ENCODE measurements around the gene IMP4. TPM values are rescaled to one million over a fixed set of nuclear protein-coding genes. Genes with fewer than 3 reads are reported as not detected.

The IMP4 gene
- polyA plus RNA-seq, 10 donors: 32.4 to 44.7 (median 39.6) TPM

DNA sequence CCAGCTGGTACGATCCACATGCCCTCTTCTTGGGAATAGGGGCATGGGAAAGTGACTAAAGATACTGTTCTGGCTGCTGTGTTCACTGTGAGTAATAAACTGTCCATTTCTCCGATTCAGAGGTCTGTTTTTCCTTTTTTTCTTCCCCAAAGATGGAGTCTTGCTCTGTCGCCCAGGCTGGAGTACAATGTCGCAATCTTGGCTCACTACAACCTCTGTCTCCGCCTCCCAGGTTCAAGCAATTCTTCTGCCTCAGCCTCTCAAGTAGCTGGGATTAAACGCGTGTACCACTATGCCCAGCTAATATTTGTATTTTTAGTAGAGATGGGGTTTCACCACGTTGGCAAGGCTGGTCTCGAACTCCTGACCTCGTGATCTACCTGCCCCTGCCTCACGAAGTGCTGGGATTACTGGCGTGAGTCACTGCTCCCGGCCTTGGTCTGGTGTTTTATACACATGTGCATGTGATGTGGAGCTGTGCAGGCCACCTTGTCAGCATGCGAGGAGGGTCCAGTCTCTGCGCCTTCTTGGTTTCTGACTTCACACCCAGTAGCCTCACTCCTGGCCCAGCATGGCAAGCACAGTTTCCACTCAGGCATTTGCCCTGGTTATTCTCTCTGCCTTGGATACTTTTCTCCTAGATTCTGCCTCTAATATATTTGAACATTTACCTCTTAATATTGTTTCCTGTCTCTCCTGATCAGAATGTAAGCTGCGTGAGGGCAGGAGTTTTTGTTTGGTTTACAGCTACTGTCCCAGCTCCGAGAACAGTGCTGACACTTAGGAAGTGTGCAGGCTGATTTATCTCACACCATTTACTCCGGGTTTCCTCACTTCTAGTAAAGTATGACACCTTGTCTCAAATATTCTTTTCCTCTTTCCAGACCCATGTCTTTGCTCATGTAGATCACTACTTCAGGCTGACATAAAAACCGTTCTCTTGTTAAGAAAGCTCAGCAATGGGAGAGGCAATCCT is 32.9 kb downstream of the IMP4 start:
- no peak for DNase-seq

DNA sequence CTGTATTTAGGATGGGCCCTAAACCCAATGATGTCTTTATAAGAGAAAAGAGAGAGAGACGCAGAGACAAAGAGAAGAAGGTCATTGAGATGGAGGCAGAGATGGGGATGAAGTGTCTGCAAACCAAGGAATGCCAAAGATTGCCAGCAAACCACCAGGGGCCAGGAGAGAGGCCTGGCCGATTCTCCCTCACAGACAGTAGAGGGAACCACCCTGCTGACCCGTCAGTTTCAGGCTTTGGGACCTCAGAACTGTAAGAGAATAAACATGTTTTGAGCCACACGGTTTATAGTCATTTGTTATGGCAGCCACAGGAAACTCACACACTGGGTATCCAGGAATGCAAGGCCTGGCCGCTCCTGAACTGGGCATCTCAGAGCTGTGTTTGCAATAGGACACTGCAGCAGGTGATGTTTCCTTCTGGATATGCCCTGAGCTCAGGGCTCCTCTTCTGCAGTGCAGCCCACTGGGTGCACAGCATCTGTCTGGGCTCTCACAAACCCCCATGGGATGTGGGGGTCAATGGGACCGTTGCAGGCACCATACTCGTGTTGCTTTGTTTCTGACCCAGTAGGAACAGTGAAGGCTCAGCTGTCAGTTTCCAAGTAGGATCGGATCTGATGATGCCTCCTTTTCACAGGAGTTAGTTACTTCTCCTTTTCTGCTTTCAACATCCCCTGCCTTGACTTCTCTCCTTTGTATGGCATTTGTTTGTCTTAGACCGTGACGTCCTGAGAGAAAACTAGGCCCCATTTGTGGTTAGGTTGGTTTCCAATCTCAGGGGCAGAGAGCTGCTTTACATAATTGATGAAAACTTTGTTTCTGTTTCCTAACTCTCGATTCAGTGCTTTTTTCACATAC is 34.0 kb downstream of the IMP4 start:
- DNase-seq: no peak

DNA sequence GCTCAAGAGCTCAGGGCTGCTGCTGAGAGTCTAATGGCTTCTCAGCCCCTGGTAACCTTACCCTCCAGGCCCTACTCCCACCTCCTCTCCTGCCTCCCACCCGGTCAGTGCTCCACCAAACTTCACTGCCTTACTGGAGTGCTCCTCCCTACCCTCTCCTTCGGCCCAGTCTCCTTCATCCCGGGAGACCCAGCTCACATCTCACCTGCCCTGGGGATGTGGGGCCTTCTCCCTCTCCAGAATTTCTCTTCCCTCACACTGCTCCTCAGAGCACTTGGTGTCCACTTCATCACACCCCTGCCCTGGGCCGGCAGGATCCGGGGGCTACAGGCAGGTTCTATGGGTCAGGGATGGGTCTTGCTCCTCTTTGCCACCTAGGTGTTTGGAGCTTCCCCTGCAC is 34.8 kb downstream of the IMP4 start:
- DNase-seq: no peak

GRCh38 chr2:130378206-130378897 is 35.7 kb downstream of the IMP4 start:
- no peak for DNase-seq

DNA sequence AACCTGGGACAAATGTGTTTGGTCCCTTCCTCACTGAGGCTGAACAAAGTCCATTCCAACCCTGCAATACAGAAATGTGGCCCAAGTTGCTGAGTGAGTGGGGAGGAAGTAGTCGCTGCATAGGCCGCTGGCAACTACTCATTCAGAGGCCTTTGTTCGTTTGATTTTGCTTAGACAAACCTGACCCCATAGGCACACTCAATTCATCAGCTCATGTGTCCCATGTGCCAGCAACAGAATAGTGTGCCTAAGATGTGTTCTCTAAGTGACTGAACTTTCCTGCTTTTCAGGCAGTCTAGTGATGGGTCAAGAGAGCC is 36.2 kb downstream of the IMP4 start:
- DNase-seq: no peak

GRCh38 chr2:130380096-130380934 is 37.6 kb downstream of the IMP4 start:
- no peak for DNase-seq

DNA sequence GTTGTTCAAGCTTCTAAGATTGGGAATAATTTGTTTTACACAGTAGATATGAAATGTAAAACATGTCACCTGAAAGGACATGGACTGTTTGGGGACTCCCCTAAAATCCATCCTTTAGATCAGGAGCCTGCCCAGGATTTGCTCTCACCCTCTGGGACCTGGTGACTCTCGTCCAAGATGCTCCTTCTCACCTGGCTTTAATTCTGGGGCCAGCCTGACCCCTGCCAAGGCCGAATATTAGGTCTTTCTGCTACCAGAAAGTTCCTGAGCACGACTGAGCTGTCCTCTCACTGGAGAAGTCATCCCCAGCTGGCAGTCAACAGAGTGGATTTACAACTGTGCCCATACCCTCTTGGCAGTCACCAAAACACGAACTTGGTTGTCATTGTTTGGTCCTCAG is 38.4 kb downstream of the IMP4 start:
- no peak for DNase-seq

DNA sequence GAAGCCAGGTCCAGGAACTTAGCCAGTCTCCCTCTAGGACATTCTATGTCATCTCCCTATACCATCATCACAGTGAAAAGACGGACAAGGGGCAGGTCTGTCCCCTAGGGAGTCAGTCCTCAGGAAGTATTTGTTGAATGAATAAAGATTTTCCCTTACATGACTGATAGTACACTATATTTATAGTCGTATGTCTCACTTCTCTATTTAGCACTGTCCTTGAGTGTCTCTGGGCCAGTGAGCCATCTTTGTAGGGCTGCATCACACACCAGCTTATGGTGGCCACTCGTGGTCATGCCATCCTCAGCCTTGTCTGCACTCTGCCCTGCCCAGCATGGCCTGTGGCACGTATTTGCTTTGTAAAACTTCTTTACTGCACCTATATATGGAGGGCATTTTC is 38.9 kb downstream of the IMP4 start:
- no peak for DNase-seq

DNA sequence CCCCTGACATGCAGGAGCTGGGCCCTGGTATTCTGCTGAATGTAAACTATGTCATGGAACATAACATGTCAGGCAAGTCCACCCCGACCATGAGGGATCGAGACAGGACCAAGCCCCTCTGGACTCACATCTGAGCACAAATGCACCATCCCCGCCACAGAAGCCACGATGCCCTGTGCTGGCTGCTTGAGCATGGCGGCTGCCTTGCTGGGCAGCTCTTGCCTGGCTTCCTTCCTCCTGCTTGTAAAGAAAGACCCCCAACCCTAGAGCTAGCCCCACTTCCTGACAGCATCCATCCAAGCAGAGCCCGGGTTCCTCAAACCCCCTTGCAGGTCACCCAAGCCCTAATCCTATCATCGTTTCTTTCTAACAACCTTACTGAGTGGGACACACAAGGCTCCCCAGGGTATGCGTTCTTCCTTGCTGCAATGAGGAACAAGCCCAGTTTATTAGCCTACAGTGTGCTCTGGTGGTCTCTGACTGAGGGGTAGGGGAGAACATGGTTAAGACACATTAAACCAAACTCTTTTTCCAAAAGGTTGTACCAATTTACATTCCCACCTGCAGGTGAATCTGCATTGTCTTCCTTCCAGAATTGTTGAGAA is 39.7 kb downstream of the IMP4 start:
- no peak for DNase-seq

GRCh38 chr2:130385709-130386108 is 43.0 kb downstream of the IMP4 start:
- no peak for DNase-seq

DNA sequence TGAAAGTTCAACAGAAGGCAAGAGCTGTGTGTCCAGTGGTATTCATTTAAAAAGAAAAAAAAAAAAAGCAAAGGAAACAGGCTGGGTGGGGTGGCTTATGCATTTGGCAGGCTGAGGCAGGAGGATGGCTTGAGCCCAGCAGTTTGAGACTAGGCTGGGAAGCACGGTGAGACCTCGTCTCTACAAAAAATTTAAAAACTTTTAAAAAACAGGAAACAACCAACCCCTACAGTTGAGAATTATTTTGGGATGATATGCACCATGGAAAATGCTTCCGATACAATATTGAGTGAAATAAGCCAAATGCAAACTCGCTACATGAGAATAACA is 44.3 kb downstream of the IMP4 start:
- peak in 2 of 3 donors; percentile 49 to 58 for DNase-seq

GRCh38 chr2:130387804-130388203 is 45.1 kb downstream of the IMP4 start:
- DNase-seq: no peak

- DNase-seq: no peak
Observed at GRCh38 chr2:130388221-130388907, 45.7 kb downstream of the IMP4 start.

DNA sequence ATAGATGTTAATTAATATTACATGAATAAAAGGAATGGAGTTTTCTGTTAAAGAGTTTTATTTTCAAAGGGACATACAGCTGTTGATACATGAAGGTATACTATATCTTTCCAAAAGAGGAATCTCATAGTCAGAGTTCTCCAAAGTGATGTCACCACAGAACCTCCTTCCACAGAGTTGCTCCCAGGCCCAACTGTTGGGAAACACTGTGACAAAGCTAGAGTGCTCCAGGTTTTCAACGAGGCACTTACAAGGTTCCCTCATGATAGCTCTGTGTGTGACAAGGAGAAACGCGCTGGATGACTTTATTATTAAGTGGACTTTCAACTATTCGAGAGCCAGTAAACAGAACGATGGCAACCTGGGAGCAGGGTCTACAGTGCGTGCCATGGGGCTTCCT is 46.7 kb downstream of the IMP4 start:
- no peak for DNase-seq

DNA sequence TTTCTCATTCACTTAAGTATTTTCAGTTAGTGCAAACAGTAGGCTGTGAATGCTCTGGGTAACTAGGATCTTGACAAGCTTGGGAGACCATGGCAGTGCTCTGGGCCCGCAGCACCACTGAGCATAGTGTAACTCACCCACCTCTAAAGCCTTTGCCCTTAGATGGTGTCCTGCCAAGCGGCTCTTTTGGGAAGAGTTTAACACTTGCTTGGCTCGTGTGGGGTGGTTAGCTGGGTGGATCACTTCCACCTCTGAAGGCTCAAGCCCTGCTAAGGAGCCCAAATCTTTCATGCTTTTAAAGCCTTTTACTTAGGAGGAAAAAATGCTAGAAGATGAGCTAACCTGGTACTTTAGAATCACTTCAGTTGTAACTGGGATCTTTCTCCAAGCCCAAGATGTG is 47.1 kb downstream of the IMP4 start:
- DNase-seq: no peak

- peak in 1 of 3 donors; percentile 51 for DNase-seq
Observed at GRCh38 chr2:130390460-130391057, 47.9 kb downstream of the IMP4 start.

DNA sequence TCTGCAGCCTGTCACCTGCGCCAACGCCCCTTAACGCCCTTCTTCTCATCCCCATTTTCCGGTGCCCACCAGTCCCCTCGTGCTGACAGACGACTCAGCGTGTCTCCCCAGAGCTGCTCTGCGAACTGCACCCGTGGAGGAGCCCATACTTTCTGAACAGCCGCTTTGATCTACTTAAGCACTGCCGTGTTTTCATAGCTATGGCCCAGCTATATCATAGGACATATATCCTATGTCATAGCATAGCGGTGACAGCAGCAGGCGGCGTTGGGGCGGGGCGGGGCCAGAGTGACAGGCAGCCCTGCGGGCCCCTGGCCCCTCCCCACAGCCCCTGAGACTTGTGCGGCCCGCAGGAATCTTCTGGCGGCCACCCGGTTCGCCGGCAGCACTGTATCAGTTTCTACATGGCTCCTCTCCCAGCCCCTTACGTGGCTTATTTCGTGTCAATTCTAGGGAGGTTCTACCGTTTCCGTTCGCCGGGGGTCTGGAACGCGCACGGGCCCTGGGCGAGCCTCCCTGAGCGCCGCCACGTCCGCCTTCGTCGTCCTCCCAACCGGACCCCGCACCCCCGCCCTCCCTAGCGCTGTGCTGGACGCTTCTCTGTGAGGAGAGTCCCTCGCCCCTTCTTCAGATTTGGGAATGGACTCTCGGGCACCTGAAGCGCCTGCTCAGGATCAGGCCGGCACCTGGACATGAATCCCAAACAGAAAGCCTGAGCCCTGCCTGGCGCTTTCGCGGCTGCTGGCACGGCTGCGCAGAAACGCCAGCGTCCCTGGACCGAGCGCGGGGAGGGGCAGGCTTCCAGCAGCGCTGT is 48.6 kb downstream of the IMP4 start:
- peak; percentile 69 to 93 (median 84) for DNase-seq

DNA sequence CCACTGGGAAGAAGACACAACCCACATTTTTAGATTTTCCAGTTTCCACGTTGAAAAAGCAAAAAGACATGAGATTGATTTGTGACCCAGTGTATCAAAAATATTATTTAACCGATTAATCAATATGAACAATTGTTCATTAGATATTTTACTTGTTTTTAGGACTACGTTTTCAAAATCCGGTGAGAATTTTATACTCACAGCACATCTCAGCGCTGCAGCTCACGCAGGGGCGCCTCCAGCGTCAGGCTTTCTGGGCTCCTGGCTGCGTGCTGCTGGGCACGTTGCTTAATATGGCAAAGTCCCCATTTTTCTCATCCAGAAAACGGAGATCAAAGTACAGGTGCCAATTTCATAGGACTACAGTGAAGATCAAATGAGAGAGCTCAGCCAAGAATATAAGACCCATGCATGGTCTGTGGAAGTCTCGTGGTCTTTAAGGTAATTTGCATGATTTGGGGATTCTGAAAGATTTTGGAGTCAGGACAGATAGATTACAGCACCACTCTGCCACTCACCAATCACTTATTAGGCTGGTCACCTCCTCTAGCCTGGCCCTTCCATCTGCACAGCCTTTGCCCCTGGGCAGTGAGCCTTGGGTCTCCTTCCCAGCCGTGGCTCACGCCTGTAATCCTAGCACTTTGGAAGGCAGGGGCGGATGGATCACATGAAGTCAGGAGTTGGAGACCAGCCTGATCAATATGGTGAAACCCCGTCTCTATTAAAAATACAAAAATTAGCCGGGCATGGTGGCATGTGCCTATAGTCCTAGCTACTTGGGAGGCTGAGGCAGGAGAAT is 49.4 kb downstream of the IMP4 start:
- peak in 1 of 3 donors; percentile 36 for DNase-seq
